WTC11 (cell line): ENCODE measurements around the gene TMPRSS11B. TPM values are rescaled to one million over a fixed set of nuclear protein-coding genes. Genes with fewer than 3 reads are reported as not detected.

Experiments
- ATAC-seq: fragments of 200-7000 bp; cut with Tn5 transposase; 2 replicates; pipeline ENCODE4 v1.10.0; 2021; ENCODE audit warnings: mild to moderate bottlenecking, moderate library complexity
- Bru-seq: library from RNA; stranded (reverse); fragments of 400-500 nt; gene quantifications from one replicate; lab custom pipeline; 2021; lab: Mats Ljungman, UMichigan
- CTCF ChIA-PET: fragments of 300-600 bp; sonication (Branson Sonifier 250); formaldehyde crosslinking; loops from one replicate; lab custom pipeline; 2021; ENCODE audit warnings: antibody characterized with exemption; lab: Charles Lee
- POLR2A ChIA-PET: fragments of 350-600 bp; sonication (Branson Sonifier 250); formaldehyde crosslinking; loops from one replicate; lab custom pipeline; 2021; ENCODE audit warnings: antibody characterized with exemption; lab: Charles Lee
- DNase-seq: peaks from one replicate; pipeline ENCODE4 v3.0.0; 2021; ENCODE audit warnings: low spot score
- H3K27ac Mint-ChIP-seq: 2 replicates; pipeline ENCODE4 v1.8.0; 2021; ENCODE audit warnings: mixed read lengths
- H3K27me3 Mint-ChIP-seq: 2 replicates; pipeline ENCODE4 v1.8.0; 2021; ENCODE audit warnings: low read depth, mild to moderate bottlenecking, moderate library complexity, mixed read lengths
- H3K36me3 Mint-ChIP-seq: 2 replicates; pipeline ENCODE4 v1.8.0; 2021; ENCODE audit warnings: mixed read lengths
- H3K4me1 Mint-ChIP-seq: 2 replicates; pipeline ENCODE4 v1.8.0; 2022; ENCODE audit warnings: mixed read lengths
- H3K4me3 Mint-ChIP-seq: 2 replicates; pipeline ENCODE4 v1.8.0; 2021; ENCODE audit warnings: mild to moderate bottlenecking, moderate library complexity, mixed read lengths
- H3K9me3 Mint-ChIP-seq: 2 replicates; pipeline ENCODE4 v1.8.0; 2021; ENCODE audit warnings: mixed read lengths
- AFF4 ChIP-seq: sonication (generic); formaldehyde crosslinking; IDR thresholded peaks from 2 replicates; pipeline ENCODE4 v1.8.1; 2023; ENCODE audit warnings: mild to moderate bottlenecking, missing genetic modification reagents, borderline replicate concordance
- AR ChIP-seq: fragments of 250-450 bp; sonication (Bioruptor Pico); IDR thresholded peaks from 2 replicates; pipeline ENCODE4 v1.9.0; 2021; ENCODE audit warnings: mild to moderate bottlenecking
- CREM ChIP-seq: sonication (generic); formaldehyde crosslinking; IDR thresholded peaks from 2 replicates; pipeline ENCODE4 v1.8.1; 2022; ENCODE audit warnings: mild to moderate bottlenecking, missing genetic modification reagents, moderate library complexity
- FOXJ3 ChIP-seq: sonication (generic); formaldehyde crosslinking; IDR thresholded peaks from 2 replicates; pipeline ENCODE4 v1.9.0; 2021; ENCODE audit warnings: missing genetic modification reagents, mild to moderate bottlenecking, borderline replicate concordance
- FOXP4 ChIP-seq: sonication (generic); formaldehyde crosslinking; IDR thresholded peaks from 2 replicates; pipeline ENCODE4 v1.8.0; 2022; ENCODE audit warnings: mild to moderate bottlenecking, missing genetic modification reagents
- JAZF1 ChIP-seq: fragments of 250-450 bp; sonication (Bioruptor Pico); IDR thresholded peaks from 2 replicates; pipeline ENCODE4 v1.9.0; 2021; ENCODE audit warnings: moderate library complexity, mild to moderate bottlenecking, inconsistent platforms
- MAX ChIP-seq: sonication (generic); formaldehyde crosslinking; IDR thresholded peaks from 2 replicates; pipeline ENCODE4 v1.8.0; 2022; ENCODE audit warnings: mild to moderate bottlenecking, missing genetic modification reagents
- PRDM15 ChIP-seq: sonication (generic); formaldehyde crosslinking; IDR thresholded peaks from 2 replicates; pipeline ENCODE4 v1.8.0; 2022; ENCODE audit warnings: missing genetic modification reagents
- SOX15 ChIP-seq: fragments of 250-450 bp; sonication (Bioruptor Pico); IDR thresholded peaks from 2 replicates; pipeline ENCODE4 v1.9.0; 2021; ENCODE audit warnings: mild to moderate bottlenecking
- TEAD1 ChIP-seq: sonication (generic); formaldehyde crosslinking; IDR thresholded peaks from 2 replicates; pipeline ENCODE4 v1.8.0; 2022; ENCODE audit warnings: mild to moderate bottlenecking, missing genetic modification reagents
- TP53 ChIP-seq: sonication (generic); formaldehyde crosslinking; IDR thresholded peaks from 2 replicates; pipeline ENCODE4 v1.8.1; 2023; ENCODE audit warnings: mild to moderate bottlenecking, missing genetic modification reagents
- ZBTB21 ChIP-seq: sonication (generic); formaldehyde crosslinking; IDR thresholded peaks from 2 replicates; pipeline ENCODE4 v1.8.1; 2023; ENCODE audit warnings: mild to moderate bottlenecking, missing genetic modification reagents, borderline replicate concordance
- ZBTB43 ChIP-seq: sonication (generic); formaldehyde crosslinking; IDR thresholded peaks from 2 replicates; pipeline ENCODE4 v1.8.1; 2023; ENCODE audit warnings: mild to moderate bottlenecking, missing genetic modification reagents
- ZSCAN18 ChIP-seq: fragments of 250-450 bp; sonication (Bioruptor Pico); IDR thresholded peaks from 2 replicates; pipeline ENCODE4 v2.1.2; 2022; ENCODE audit warnings: mild to moderate bottlenecking, moderate library complexity
- long read RNA-seq, 3 experiments: library from RNA in 1 of 3; library from capped mRNA in 1 of 3; library from polyadenylated mRNA in 1 of 3; unstranded in 2 of 3; stranded (forward) in 1 of 3; transcript quantifications; one replicate each; pipeline ENCODE4 v2.0.0, GENCODE V29; 2021
- total RNA-seq: library from RNA; stranded (reverse); gene quantifications from 3 replicates; pipeline ENCODE4 v1.2.3, GENCODE V29; 2021

Gene TMPRSS11B
- not detected in 3 replicates for total RNA-seq
- Bru-seq, nascent RNA: not detected
- long read RNA-seq, experiment 1: 0 reads
- long read RNA-seq, experiment 2: 0 reads
- long read RNA-seq, experiment 3: 0 reads

- Mint-ChIP-seq H3K27me3 (no peaks in the 10 kb centered on the region), H3K27ac (no peak within 1 kb of the TSS), H3K36me3 (no peaks in the 10 kb centered on the region), H3K4me3 (no peak within 1 kb of the TSS), H3K4me1 (no peaks in the 10 kb centered on the region), H3K9me3 (no peaks in the 10 kb centered on the region)
- DNase-seq (no peak), ATAC-seq (no peak)
- TF ChIP-seq PRDM15: no peak
- TF ChIP-seq ZSCAN18: no peak
- TF ChIP-seq SOX15 (CRISPR knock-in tag): no peak
- TF ChIP-seq AFF4 (CRISPR knock-in tag): no peak
- TF ChIP-seq FOXJ3 (CRISPR knock-in tag): no peak
- ChIA-PET POLR2A (no interaction called here), CTCF (no interaction called here)
Observed at GRCh38 chr4:68245594-68245993, at the start of gene TMPRSS11B. TMPRSS11B (minus strand) TSS chr4:68245694; CDS start chr4:68245558, 136 bp downstream.

GRCh38 chr4:68291256-68291655, 45.8 kb upstream of the TMPRSS11B start:
- Mint-ChIP-seq H3K27ac (no peak overlapping the region), H3K27me3 (peaks cover 13% of the 10 kb centered on the region), H3K4me1 (peaks cover 10% of the 10 kb centered on the region), H3K36me3 (peaks cover 18% of the 10 kb centered on the region), H3K4me3 (no peak overlapping the region), H3K9me3 (peaks cover 26% of the 10 kb centered on the region)
- ATAC-seq: no peak
- POLR2A ChIA-PET: no interaction called here
- DNase-seq: no peak
- CTCF ChIA-PET: no interaction called here
- TF ChIP-seq MAX: no peak
- no peak for TF ChIP-seq AFF4 (CRISPR knock-in tag)
- no peak for TF ChIP-seq ZBTB21 (CRISPR knock-in tag)
- no peak for TF ChIP-seq TP53 (CRISPR knock-in tag)
- no peak for TF ChIP-seq TEAD1 (CRISPR knock-in tag)
- TF ChIP-seq ZBTB43 (CRISPR knock-in tag): no peak
- TF ChIP-seq CREM: no peak
- no peak for TF ChIP-seq FOXP4 (CRISPR knock-in tag)
- no peak for TF ChIP-seq JAZF1 (CRISPR knock-in tag)
- no peak for TF ChIP-seq AR
